Large intestine (tissue), 3 donors: Measurements from ENCODE around the gene FUT3. TPM values are rescaled to one million over a fixed set of nuclear protein-coding genes. Genes with fewer than 3 reads are reported as not detected.

Experiments
- DNase-seq, 2 donors: peaks; one replicate each; pipeline versions ENCODE4 v3.0.0 to v3.0.0-alpha.2; 2013
- H3K27ac ChIP-seq: one replicate; pipeline ENCODE4 v1.5.1; 2013; ENCODE audit warnings: low read length
- H3K27me3 ChIP-seq: 2 replicates; pipeline ENCODE4 v1.6.1; 2013; ENCODE audit warnings: low read length; ENCODE audit not compliant: control insufficient read depth, insufficient read depth
- H3K36me3 ChIP-seq: 2 replicates; pipeline ENCODE4 v1.6.1; 2013; ENCODE audit warnings: low read length; ENCODE audit not compliant: control insufficient read depth, insufficient read depth
- H3K4me1 ChIP-seq: one replicate; pipeline ENCODE4 v1.6.1; 2013; ENCODE audit warnings: low read length; ENCODE audit not compliant: control insufficient read depth, insufficient read depth
- H3K4me3 ChIP-seq: one replicate; pipeline ENCODE4 v1.5.1; 2013; ENCODE audit warnings: low read length
- H3K9me3 ChIP-seq: one replicate; pipeline ENCODE4 v1.6.1; 2013; ENCODE audit warnings: mild to moderate bottlenecking, low read depth, low read length, moderate library complexity; ENCODE audit not compliant: control insufficient read depth
- WGBS: methylation state at CpG from one replicate; pipeline ENCODE4 v1.1.5; 2013; ENCODE audit warnings: low lambda C conversion rate; ENCODE audit not compliant: insufficient coverage; 5-methylcytosine and 5-hydroxymethylcytosine counted together
- polyA plus RNA-seq: library from polyadenylated mRNA; unstranded; fragments of 120-200 nt; gene quantifications from one replicate; pipeline ENCODE4 v1.2.1, GENCODE V29; 2013

FUT3 gene
- polyA plus RNA-seq, 1 donor = 1.0 TPM

DNA sequence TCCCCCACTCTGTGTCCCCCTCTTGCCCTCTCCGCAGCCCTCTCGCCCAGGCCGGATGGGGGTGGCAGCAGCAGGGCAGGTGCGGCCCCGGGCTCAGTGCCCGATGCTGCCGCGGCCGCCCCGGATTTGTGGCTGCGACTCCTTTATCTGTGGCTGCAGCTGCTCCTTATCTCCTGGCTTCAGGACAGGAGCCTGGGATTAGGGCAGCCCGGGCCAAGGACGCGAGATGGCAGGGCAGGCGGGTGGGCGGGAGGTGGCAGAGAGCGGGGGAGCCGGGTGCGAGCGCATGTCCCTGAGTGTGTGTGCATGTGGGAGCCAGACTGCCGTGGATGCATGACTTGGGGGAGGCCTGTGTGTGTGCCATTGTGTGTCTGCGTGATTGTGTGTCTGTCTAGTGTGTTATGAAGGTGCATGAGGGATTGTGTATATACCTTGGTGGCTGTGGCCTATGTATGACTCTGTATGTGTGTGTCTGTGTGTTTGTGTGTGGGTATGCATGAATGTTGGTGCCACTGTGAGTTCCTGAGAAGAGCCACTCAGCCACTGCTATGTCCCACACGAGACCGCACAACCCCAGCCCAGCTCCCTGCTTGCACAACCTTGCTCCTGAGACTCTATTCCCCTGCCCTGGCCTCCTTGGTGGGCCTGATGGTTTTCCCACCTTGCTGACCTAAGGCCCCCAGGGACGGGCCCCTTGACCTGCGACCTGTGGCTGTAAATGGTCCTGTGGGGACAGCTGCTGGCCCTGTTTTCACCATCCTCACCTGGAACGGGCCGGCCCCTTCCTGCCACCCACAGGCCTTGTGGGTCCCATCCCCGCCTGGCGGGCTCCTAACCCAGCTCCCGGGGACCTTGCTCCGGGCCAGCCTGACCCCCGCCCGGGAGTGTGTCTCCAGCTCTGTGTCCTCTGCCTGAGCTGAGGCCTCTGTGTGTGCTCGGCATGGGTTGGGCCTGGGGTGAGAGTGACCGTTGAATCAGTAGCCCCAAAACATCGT is 51.7 kb downstream of the FUT3 start:
- peaks cover 9% of the 10 kb centered on the region for H3K4me1 ChIP-seq
- DNase-seq = peak in 1 of 2 donors; percentile 30

DNA sequence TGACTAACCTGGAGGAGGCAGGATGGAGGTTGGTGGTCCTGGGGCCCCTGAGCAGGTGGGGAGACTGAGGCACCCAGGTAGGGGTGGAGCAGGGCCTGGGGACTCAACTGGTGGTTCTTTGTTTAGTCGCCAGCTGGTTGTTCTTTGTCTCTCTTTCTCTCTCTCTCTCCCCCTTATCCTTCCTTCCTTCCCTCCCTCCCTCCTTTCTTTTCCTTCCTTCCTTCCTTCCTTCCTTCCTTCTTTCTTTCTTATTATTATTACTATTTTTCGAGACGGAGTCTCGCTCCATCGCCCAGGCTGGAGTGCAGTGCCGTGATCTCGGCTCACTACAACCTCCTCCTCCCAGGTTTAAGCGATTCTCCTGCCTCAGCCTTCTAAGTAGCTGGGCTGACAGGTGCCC is 53.0 kb downstream of the FUT3 start:
- H3K4me3 ChIP-seq = no peak overlapping the region
- peaks cover under 1% of the 10 kb centered on the region for H3K4me1 ChIP-seq
- DNase-seq = no peak
- no peaks in the 10 kb centered on the region for H3K36me3 ChIP-seq
- H3K9me3 ChIP-seq = no peaks in the 10 kb centered on the region
- WGBS = 91% methylated on average over 5 of the region's 8 CpGs
- peaks cover 21% of the 10 kb centered on the region for H3K27me3 ChIP-seq
- no peak overlapping the region for H3K27ac ChIP-seq

More for the DNA sequence above, 51.7 kb downstream of the FUT3 start:
- no peak overlapping the region for H3K27ac ChIP-seq
- WGBS = no CpG with 5 or more reads among the region's 37 CpGs
- H3K27me3 ChIP-seq = peaks cover 31% of the 10 kb centered on the region
- H3K4me3 ChIP-seq = no peak overlapping the region
- H3K9me3 ChIP-seq = no peaks in the 10 kb centered on the region
- H3K36me3 ChIP-seq = no peaks in the 10 kb centered on the region

- no CpG with 5 or more reads among the region's 7 CpGs for WGBS
- H3K9me3 ChIP-seq = peaks cover 5% of the 10 kb centered on the region
- H3K27ac ChIP-seq = no peak overlapping the region
- H3K27me3 ChIP-seq = peaks cover 6% of the 10 kb centered on the region
- H3K4me1 ChIP-seq = peaks cover 3% of the 10 kb centered on the region
- H3K4me3 ChIP-seq = no peak overlapping the region
- DNase-seq = no peak
- H3K36me3 ChIP-seq = no peaks in the 10 kb centered on the region
Observed at GRCh38 chr19:5795382-5795919, 55.8 kb downstream of the FUT3 start.

GRCh38 chr19:5793188-5793587 is 58.1 kb downstream of the FUT3 start:
- DNase-seq = no peak
- Histone ChIP-seq H3K27ac (no peak overlapping the region), H3K4me1 (peaks cover 8% of the 10 kb centered on the region), H3K27me3 (no peaks in the 10 kb centered on the region), H3K4me3 (no peak overlapping the region), H3K36me3 (peaks cover 18% of the 10 kb centered on the region), H3K9me3 (peaks cover 5% of the 10 kb centered on the region)
- WGBS = no CpG with 5 or more reads among the region's 3 CpGs

Other genes starting within 250 kb of the FUT3 start
- 88.5 TPM for gene SAFB2, start 228.7 kb downstream of the FUT3 start, polyA plus RNA-seq
- gene SAFB, start 228.4 kb downstream of the FUT3 start, polyA plus RNA-seq = 111 TPM
- gene MICOS13, start 170.9 kb downstream of the FUT3 start, polyA plus RNA-seq = 48.0 TPM
- 5.7 TPM for gene HSD11B1L, start 170.4 kb downstream of the FUT3 start, polyA plus RNA-seq
- 1,331 TPM for gene RPL36, start 161.2 kb downstream of the FUT3 start, polyA plus RNA-seq
- 54.0 TPM for gene LONP1, start 131.3 kb downstream of the FUT3 start, polyA plus RNA-seq
- not detected for gene CATSPERD, start 130.8 kb downstream of the FUT3 start, polyA plus RNA-seq
- gene PRR22, start 66.7 kb downstream of the FUT3 start, polyA plus RNA-seq = 4.6 TPM
- gene DUS3L, start 60.3 kb downstream of the FUT3 start, polyA plus RNA-seq = 34.6 TPM
- 2.3 TPM for gene NRTN, start 46.4 kb downstream of the FUT3 start, polyA plus RNA-seq
- gene FUT6, start 11.7 kb downstream of the FUT3 start, polyA plus RNA-seq = 0.99 TPM
- gene FUT5, start 19.1 kb upstream of the FUT3 start, polyA plus RNA-seq = not detected
- gene NDUFA11, start 52.3 kb upstream of the FUT3 start, polyA plus RNA-seq = 203 TPM
- 8.1 TPM for gene VMAC, start 53.4 kb upstream of the FUT3 start, polyA plus RNA-seq
- 16.7 TPM for gene CAPS, start 62.8 kb upstream of the FUT3 start, polyA plus RNA-seq
- gene RANBP3, start 126.7 kb upstream of the FUT3 start, polyA plus RNA-seq = 53.3 TPM